ENCODE measurements around the gene MYO9B.
A peak's percentile ranks its signal among the peaks of the same experiment; 100 is the strongest.
"Not testable (repeated sequence)": the region's sequence is repeated elsewhere in the genome, so short reads cannot be mapped to it uniquely, and the experiment has no call there.

The MYO9B gene

DNA sequence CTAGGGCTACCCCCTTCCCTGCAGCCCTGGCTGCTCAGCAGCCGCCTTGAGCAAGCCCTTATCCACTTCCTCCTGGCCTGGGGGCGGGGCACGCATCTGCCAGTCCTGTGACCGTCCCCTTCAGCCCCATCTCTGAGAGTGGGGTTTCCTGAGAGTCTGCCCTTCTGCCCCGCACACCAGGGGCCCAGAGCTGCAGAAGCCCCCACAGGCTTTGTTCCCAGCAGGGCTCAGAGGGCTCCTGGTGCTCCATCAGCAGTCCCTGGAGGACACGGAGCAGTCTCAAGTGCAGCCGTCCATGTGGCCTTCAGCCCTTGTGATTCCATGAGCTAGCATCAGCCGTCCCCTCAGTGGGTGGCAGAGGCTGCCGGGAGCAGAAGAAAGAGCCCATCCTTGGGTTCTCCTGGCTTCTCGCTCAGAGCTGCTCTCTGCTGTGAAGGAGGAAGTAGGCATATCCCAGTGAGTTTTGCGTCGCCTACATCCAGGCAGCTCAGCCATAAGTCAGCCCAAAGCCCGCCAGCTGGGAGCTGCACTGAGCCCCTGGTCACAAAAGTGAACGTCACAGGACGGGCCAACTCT lies 16.3 kb downstream of the MYO9B start:
- DNase-seq: no peak

GRCh38 chr19:17092696-17093095 lies 17.1 kb downstream of the MYO9B start:
- DNase-seq: no peak

GRCh38 chr19:17094694-17095093 lies 19.1 kb downstream of the MYO9B start:
- not testable (repeated sequence) for DNase-seq

GRCh38 chr19:17095141-17095919 lies 19.8 kb downstream of the MYO9B start:
- DNase-seq: no peak

DNA sequence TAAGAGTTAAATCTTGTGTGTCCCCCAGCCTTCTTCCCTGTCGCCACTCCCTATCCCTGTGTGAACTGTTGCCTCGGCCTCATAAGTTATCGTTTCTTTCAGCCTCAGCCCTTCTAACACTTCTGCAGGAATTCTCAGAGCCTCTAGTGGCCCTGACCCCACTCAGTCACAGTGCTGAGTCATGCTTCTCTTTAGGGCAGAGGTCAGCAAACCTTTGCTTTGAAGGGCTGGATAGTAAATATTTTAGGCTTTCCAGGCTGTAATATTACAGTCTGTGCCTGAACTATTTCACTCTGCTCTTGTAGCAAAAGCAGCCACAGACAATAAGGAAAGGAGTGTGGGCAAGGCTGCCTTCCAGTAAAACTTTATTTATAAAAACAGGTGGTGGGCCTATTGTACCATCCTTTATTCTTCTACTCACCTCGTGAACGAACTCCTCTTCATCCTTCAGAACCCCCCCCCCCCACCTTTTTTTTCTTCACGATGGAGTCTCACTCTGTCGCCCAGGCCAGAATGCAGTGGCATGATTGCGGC lies 22.1 kb downstream of the MYO9B start:
- no peak for DNase-seq

GRCh38 chr19:17098326-17098725 lies 22.7 kb downstream of the MYO9B start:
- no peak for DNase-seq

- DNase-seq: peak in 1 of 2 experiments; percentile 3
Observed at GRCh38 chr19:17101686-17102628, 26.4 kb downstream of the MYO9B start.

DNA sequence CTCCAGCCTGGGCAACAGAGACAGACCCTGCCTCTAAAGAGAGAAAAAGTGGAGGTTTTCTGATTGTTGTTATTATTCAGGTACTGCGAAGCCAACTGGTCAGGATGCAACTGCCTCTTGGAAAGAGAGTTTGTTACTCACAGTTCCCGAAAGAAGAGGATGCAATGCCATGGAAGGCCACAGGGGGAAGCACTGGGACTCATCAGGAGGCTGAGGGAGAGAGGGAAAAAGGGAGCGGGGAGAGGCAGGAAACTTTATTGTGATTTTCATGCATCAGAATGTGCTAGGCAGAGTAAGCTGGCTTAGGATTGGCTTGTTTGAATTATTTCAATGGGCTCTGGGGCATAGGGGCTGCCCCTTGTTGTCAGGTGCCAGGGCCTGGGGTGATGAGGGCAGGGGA lies 27.6 kb downstream of the MYO9B start:
- DNase-seq: no peak

- DNase-seq: no peak
Observed at GRCh38 chr19:17104679-17105078, 29.1 kb downstream of the MYO9B start.

DNA sequence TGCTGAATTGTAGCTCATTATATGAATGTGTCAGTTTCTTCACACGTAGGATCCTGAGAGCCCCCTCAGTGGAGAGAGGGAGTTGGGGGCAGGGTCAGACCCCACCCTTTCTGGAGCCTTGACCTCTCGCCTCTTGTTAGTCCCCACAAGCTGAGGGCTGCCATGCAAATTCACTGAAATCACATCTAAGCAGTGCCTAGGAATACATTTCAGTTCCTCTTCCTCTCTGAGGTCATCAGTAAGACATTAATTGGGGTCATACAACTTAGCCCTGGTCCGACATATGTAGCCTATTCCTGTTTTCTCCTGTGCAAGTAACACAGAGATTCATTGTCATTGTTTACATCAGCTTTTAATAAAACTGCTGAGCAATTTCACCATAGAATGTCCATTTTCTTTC lies 30.0 kb downstream of the MYO9B start:
- no peak for DNase-seq

DNA sequence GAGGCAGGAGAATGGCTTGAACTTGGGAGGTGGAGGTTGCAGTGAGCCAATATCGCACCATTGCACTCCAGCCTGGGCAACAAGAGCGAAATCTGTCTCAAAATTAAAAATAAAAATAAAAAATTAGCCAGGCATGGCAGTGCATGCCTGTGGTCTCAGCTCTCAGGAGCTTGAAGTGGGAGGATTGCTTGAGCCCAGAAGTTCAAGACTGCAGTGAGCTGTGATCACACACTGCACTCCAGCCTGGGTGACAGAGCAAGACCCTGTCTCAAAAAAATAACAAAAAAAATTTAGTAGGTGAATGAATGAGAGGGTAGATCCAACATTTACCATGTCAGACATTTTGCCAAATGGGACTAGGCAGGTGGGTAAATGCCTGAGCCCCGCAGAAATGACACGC lies 31.4 kb downstream of the MYO9B start:
- not testable (repeated sequence) for DNase-seq

DNA sequence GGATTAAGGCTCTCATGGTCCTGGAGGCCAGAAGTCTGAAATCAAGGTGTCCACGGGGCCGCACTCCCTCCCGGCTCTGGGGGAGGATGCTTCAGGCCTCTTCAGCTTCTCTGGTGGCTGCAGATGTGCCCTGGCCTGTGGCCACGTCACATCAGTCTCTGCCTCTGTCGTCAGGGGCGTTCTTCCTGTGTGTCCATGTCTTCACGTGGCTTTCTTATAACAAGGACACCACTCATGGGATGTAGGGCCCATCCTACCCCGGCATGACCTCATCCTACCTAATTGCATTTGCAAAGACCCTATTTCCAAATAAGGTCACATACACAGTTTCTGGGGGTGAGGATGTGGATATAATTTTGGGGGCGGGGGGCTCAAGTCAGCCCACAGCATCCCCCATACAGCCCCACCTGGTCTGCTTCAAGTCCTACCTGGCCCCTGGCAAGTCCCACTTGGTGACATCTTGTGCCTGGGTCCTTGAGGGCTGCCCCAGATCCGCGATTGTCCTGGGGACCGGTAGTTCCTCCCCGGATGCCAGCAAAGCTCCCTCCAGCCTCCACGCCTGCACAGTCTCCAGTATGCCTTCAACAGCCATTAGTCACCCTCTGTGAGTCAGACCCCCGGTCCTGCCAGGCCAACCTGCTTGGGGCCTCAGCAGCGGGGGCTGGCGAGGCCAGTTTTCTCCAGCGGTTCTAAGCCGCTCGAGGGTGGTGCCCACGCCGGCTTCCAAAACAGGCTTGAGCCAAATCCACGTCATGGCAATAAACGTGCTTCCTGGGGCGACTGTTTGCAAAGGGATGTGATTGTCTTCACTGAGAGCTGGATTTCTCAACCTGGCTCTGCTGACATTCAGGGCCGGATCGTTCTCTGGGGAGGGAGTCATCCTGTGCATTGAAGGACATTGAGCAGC lies 32.2 kb downstream of the MYO9B start:
- DNase-seq: peak; percentile 31 to 60

- DNase-seq: no peak
Observed at GRCh38 chr19:17108453-17108784, 32.8 kb downstream of the MYO9B start.

GRCh38 chr19:17109300-17109699 lies 33.7 kb downstream of the MYO9B start:
- no peak for DNase-seq

DNA sequence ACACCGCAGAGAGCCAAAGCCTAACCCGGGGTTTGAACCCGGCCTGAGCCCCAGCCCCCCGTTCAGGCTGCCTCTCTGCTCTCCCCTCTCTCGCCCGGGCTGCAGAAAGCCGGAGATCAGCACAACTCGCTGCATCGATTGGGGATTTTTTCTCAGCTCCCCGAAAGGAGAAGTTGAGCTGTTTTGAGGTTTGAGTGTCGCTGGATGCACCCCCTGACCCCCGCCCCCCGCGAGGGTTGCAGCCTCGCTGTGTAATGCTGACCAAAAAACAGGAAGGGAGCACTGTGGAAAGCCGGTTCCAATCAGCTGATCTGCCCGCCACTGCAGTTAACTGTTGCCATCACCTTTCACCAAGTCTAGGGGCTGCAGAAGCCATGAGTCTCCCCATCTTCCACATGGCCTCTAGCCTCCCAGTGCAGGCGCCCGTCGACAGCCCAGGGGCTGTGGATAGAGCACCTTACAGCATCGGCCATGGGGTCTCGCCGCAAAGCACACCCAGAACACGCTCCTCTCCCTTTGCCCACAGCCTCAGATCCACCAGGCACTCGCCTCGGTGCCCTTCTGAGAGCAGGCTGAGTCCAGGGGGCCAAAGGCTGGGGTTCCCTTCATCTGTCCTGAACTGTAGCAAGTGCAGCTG lies 34.5 kb downstream of the MYO9B start:
- no peak for DNase-seq

GRCh38 chr19:17110599-17110966 lies 35.0 kb downstream of the MYO9B start:
- DNase-seq: no peak

DNA sequence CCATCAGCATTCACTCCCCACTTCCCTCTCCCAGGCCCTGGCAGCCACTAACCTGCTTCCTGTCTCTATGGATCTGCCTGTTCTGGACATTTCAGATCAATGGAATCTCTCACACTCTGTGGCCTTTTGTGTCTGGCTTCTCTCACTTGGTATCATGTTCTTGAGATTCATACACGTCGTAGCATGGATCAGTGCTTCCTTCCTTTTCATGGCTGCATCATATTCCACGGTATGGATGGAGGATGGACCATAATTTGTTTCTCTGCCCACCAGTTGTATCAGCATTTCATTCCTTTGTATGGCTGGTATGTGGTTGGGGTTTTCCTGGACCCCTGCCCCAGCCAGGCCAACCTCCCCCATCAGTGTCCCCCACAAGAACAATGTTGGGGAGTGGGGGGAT lies 36.2 kb downstream of the MYO9B start:
- no peak for DNase-seq

- DNase-seq: no peak
Observed at GRCh38 chr19:17112271-17112670, 36.7 kb downstream of the MYO9B start.

DNA sequence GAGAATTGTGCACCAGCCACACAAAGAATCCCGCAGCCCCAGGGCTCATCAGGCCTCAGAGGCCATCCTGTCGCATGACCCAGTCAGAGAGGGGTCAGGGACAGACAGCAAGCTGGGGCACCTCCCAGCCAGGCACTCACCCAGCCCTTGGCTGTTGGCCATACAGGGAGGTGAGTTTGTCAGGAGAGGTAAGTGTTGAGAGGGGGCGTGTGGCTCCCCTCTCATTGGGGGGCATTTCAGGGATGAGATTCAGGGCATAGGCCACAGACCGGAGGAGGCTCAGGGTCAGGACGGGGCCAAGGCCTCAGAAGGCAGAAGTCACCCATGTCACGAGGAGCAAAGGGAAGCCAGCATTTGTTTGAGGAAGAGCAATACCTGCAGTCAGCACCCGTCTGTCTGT lies 37.1 kb downstream of the MYO9B start:
- no peak for DNase-seq

- DNase-seq: no peak
Observed at GRCh38 chr19:17113127-17113785, 37.7 kb downstream of the MYO9B start.

DNA sequence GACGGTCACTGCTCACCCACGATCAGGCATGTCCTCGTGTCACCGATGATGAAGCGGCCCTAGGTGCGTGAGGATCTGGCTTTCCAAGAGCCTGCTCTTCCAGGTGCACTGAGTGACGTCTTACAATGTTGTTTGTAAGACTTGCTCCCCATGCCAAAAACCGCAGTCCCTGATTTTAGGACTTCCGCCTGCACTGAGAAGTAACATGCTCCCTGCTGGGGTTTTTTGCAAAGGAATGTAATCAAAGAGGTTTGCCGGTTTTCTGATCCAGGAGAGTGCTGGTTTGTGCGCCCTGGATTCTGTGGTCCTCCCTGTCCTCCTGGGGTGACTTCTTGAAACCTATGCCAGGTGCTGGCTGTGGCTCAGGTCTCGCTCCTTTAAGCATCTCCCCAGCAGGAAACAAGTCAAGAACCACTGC lies 38.8 kb downstream of the MYO9B start:
- DNase-seq: no peak
